Ovary (tissue), 9 donors: ENCODE measurements around the gene CRAMP1. TPM values are rescaled to one million over a fixed set of nuclear protein-coding genes. Genes with fewer than 3 reads are reported as not detected.

Experiments
- DNase-seq, 5 donors: peaks; one replicate each; pipeline ENCODE4 v3.0.0-alpha.2; 2019 to 2020
- H3K27ac ChIP-seq, 2 donors: fragments of 200-600 bp; one replicate each; pipeline versions ENCODE4 v1.5.1 to v1.8.0; 2019 to 2022
- H3K27me3 ChIP-seq: fragments of 200-600 bp; one replicate; pipeline ENCODE4 v1.8.0; 2022
- H3K36me3 ChIP-seq: fragments of 200-600 bp; sonication (generic); one replicate; pipeline ENCODE4 v1.5.1; 2019
- H3K4me1 ChIP-seq: one replicate; pipeline ENCODE4 v1.8.1; 2013; ENCODE audit warnings: mild to moderate bottlenecking, moderate library complexity; ENCODE audit not compliant: insufficient read depth
- H3K4me3 ChIP-seq: fragments of 200-600 bp; sonication (generic); one replicate; pipeline ENCODE4 v1.5.1; 2017
- H3K9me3 ChIP-seq, 2 donors: fragments of 200-600 bp in 1 of 2; sonication (generic) in 1 of 2; one replicate each; pipeline versions ENCODE4 v1.5.1 to v1.8.1; 2013 to 2019; ENCODE audit warnings: mild to moderate bottlenecking in 1 of 2, moderate library complexity in 1 of 2
- EP300 ChIP-seq: sonication (generic); formaldehyde crosslinking; IDR thresholded peaks from one replicate; pipeline ENCODE4 v1.6.1; 2017; ENCODE audit warnings: antibody characterized with exemption
- POLR2A ChIP-seq: fragments of 450-650 bp; IDR thresholded peaks from one replicate; pipeline ENCODE4 v1.6.1; 2017; ENCODE audit warnings: antibody characterized with exemption, mild to moderate bottlenecking, moderate library complexity
- WGBS, 3 donors: extraction: QIAGEN DNeasy Blood & Tissue Kit in 1 of 3; methylation state at CpG; one replicate each; pipeline versions ENCODE4 v1.1.5 to v1.1.7; 2013 to 2017; 5-methylcytosine and 5-hydroxymethylcytosine counted together
- intact Hi-C, 4 donors: fragments of 100-400 bp; cut with DNase I; formaldehyde crosslinking; loops; one replicate each; pipeline versions ENCODE4 v1.11.0 to v1.15.1; 2022 to 2023
- polyA plus RNA-seq, 2 donors: library from polyadenylated mRNA; stranded (reverse); fragments of 200-250 nt in 1 of 2; fragments of 350-450 nt in 1 of 2; fragmentation: Illumina TruSeq in 1 of 2; extraction: RNeasy Lipid Tissue Mini Kit (QIAGEN cat#74804) in 1 of 2; gene quantifications; one replicate each; pipeline ENCODE4 v1.2.3, GENCODE V29; 2013 to 2014
- total RNA-seq, 7 donors: library from RNA; depleted of rRNA in 2 of 7; stranded (reverse); fragments of >200 nt in 2 of 7; fragmentation: NEBNext Ultra II Directional in 3 of 7; extraction: Animal tissue kit (Norgen Biotek cat#: 25700) in 3 of 7; gene quantifications; one replicate each; pipeline versions ENCODE4 v1.1.0 to v1.2.4, GENCODE V29; 2016 to 2023
- TF ChIP-seq, protein P1 (sequence below), 3 donors: fragments of 450-650 bp in 2 of 3; fragments of 200-600 bp in 1 of 3; IDR thresholded peaks; one replicate each; pipeline versions ENCODE4 v1.5.1 to v1.8.0; 2016 to 2022; ENCODE audit warnings: antibody characterized with exemption in 3 of 3, mild to moderate bottlenecking in 1 of 3
- donor health status: DM: no; HTN: no; CAD: no; lungs with moderate emphysema.
- donor health status: DM: no; HTN: no; CAD: no.
- donor health status: Bipolar disorder and iron deficiency.
- donor health status: DM: yes; HTN: yes; CAD: no.
- donor health status: DM: no; HTN: no; CAD: no.
- donor health status: DM: yes; HTN: yes; CAD: no.

The CRAMP1 gene
- total and polyA plus RNA-seq, 9 donors: 6.9 to 21.0 (median 17.4) TPM

DNA sequence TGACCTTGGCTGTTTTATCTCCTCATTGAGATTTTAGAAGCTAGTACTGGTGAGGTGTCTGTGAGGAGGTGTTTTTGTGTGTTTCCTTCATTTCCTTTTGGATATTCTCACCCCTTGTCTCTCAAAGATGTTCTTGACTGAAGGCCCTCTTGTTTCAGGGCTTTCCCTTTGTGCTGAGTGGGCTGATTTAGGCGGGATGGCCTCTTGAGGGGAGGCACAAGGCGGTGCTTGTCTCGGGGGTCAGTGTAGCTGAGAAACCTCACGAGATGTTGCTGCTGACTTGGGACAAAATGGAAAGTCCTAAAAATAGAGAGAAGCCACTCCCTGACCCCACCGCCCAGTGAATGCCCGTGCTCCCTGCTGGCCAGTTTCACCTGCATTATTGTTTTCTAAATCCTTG is 14.2 kb downstream of the CRAMP1 start:
- H3K27ac ChIP-seq: no peak overlapping the region
- peaks cover 3% of the 10 kb centered on the region for H3K4me1 ChIP-seq
- WGBS, 3 donors: 67 to 80% (median 74%) methylated on average over 6 of the region's 6 CpGs
- no peaks in the 10 kb centered on the region for H3K36me3 ChIP-seq
- H3K27me3 ChIP-seq: no peaks in the 10 kb centered on the region
- intact Hi-C loops: no loop called here
- TF ChIP-seq EP300 (no peak), POLR2A (no peak)
- TF ChIP-seq, protein P1, sequence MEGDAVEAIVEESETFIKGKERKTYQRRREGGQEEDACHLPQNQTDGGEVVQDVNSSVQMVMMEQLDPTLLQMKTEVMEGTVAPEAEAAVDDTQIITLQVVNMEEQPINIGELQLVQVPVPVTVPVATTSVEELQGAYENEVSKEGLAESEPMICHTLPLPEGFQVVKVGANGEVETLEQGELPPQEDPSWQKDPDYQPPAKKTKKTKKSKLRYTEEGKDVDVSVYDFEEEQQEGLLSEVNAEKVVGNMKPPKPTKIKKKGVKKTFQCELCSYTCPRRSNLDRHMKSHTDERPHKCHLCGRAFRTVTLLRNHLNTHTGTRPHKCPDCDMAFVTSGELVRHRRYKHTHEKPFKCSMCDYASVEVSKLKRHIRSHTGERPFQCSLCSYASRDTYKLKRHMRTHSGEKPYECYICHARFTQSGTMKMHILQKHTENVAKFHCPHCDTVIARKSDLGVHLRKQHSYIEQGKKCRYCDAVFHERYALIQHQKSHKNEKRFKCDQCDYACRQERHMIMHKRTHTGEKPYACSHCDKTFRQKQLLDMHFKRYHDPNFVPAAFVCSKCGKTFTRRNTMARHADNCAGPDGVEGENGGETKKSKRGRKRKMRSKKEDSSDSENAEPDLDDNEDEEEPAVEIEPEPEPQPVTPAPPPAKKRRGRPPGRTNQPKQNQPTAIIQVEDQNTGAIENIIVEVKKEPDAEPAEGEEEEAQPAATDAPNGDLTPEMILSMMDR (IDR thresholded peaks at IDR 0.05): no peak
- no peak for DNase-seq
- H3K9me3 ChIP-seq: no peaks in the 10 kb centered on the region
- no peak overlapping the region for H3K4me3 ChIP-seq

DNA sequence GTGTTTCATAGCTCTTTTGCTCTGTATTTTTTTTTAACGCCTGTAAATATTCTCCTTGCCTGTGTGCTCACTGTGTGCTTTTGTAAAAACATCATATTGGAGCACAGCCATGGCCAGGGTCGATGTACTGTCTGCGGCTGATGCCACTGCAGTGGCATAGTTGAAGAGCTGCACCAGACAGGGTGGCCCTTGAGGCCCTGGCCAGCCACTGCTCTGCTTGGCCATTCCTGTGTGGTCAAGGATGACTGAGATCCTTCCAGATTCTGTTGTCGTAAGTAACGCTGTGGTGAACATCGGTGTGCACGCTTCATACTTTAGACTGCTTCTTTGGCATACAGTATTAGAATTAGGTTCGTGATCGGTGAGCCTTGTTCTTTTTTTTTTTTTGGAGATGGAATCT is 14.6 kb downstream of the CRAMP1 start:
- peaks cover 3% of the 10 kb centered on the region for H3K4me1 ChIP-seq
- 89 to 90% (median 89%) methylated on average over 9 of the region's 9 CpGs for WGBS, 3 donors
- no peak overlapping the region for H3K27ac ChIP-seq
- H3K4me3 ChIP-seq: no peak overlapping the region
- TF ChIP-seq EP300 (no peak), POLR2A (no peak)
- TF ChIP-seq, protein P1 (IDR thresholded peaks at IDR 0.05): no peak
- H3K9me3 ChIP-seq: no peaks in the 10 kb centered on the region
- intact Hi-C loops: no loop called here
- no peak for DNase-seq
- H3K27me3 ChIP-seq: no peaks in the 10 kb centered on the region
- no peaks in the 10 kb centered on the region for H3K36me3 ChIP-seq

DNA sequence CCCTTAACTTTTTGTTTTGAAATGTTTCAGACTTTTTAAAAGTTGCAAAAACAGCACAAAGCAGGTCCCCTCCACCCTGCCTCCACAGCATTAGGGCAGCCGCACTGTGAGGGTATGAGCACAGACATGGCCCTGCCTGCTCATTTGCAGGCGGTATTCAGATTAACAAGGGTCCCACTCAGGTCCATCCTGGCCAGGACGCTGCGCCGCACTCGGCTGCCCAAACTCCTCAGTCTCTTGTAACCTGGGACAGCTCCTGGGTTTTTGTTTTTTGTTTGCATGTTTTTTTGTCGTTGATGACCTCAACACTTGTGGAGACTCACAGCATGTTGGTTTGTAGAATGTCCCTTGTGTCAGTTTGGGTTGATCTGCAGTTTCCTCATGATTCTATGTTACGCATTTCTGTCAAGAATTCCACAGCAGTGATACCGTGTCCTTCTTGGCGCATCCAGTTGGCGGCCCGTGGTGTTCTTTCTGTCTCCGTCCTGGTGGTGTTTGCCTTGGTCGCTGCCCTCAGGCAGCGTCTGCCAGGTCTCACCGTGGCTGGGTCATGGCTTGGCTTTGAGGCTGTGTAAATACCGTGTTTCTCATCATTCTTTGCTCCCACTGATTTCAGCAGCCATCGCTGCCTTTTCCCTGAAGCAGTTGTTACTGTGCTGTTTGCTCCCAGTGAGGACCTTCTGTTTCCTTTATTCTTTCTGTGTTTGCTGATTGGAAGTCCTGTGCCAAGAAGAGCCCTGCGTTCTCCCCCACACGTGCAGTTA is 18.5 kb downstream of the CRAMP1 start:
- Histone ChIP-seq H3K9me3 (no peaks in the 10 kb centered on the region), H3K4me1 (no peaks in the 10 kb centered on the region), H3K4me3 (no peak overlapping the region), H3K36me3 (no peaks in the 10 kb centered on the region), H3K27me3 (no peaks in the 10 kb centered on the region), H3K27ac (no peak overlapping the region)
- intact Hi-C loops: no loop called here
- WGBS, 3 donors: 72 to 83% (median 74%) methylated on average over 20 of the region's 20 CpGs
- DNase-seq: no peak
- TF ChIP-seq, protein P1 (IDR thresholded peaks at IDR 0.05): no peak
- TF ChIP-seq EP300: no peak
- no peak for TF ChIP-seq POLR2A

DNA sequence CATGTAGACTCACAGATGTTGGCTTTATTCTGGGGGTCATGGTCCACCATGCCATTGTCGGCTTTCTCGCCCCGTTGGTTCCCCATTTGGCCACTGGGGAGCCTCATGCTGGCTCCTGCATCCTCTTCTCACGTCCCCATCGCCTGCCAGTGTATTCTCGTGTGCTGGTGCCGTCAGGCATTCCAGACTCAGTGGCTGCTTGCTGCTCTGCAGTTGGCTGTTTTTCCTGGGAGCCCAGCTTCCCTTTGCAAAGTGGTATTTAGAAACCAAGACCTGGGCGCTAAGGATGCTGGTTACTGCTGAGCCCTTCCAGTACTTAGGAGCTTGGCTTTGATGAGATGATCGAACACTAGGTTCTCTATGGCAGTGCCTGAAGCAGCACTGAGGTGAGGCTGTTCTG is 19.1 kb downstream of the CRAMP1 start:
- 86 to 87% (median 87%) methylated on average over 9 of the region's 9 CpGs for WGBS, 3 donors
- no peak for DNase-seq
- no peaks in the 10 kb centered on the region for H3K9me3 ChIP-seq
- no peaks in the 10 kb centered on the region for H3K27me3 ChIP-seq
- TF ChIP-seq EP300: no peak
- TF ChIP-seq, protein P1 (IDR thresholded peaks at IDR 0.05): no peak
- TF ChIP-seq POLR2A: no peak
- no peaks in the 10 kb centered on the region for H3K4me1 ChIP-seq
- no peak overlapping the region for H3K27ac ChIP-seq
- intact Hi-C loops: no loop called here
- no peaks in the 10 kb centered on the region for H3K36me3 ChIP-seq
- no peak overlapping the region for H3K4me3 ChIP-seq
